Muscle layer of colon (tissue), 2 donors: ENCODE measurements around the gene TMEM147.

Experiments
- H3K27ac ChIP-seq: one replicate; pipeline ENCODE4 v1.7.0; 2013; ENCODE audit warnings: low read depth, mild to moderate bottlenecking, low read length, moderate library complexity
- H3K27me3 ChIP-seq, 2 donors: one replicate each; pipeline ENCODE4 v1.7.0; 2013; ENCODE audit warnings: low read length in 2 of 2, mild to moderate bottlenecking in 2 of 2; ENCODE audit not compliant: insufficient read depth in 2 of 2, control insufficient read depth in 1 of 2
- H3K36me3 ChIP-seq: one replicate; pipeline ENCODE4 v1.7.0; 2013; ENCODE audit warnings: mild to moderate bottlenecking, low read length; ENCODE audit not compliant: insufficient read depth
- H3K4me1 ChIP-seq: one replicate; pipeline ENCODE4 v1.7.0; 2013; ENCODE audit warnings: mild to moderate bottlenecking, low read length; ENCODE audit not compliant: insufficient read depth
- H3K4me3 ChIP-seq, 2 donors: one replicate each; pipeline ENCODE4 v1.7.0; 2013; ENCODE audit warnings: low read length in 2 of 2, low read depth in 1 of 2, mild to moderate bottlenecking in 1 of 2, moderate library complexity in 1 of 2
- H3K9ac ChIP-seq: one replicate; pipeline ENCODE4 v1.7.0; 2013; ENCODE audit warnings: low read length
- H3K9me3 ChIP-seq: one replicate; pipeline ENCODE4 v1.7.0; 2013; ENCODE audit warnings: mild to moderate bottlenecking, low read length
- donor health status: abdominal sarcoma.
- donor health status: Adenocarcinoma of cecum.

Gene TMEM147

GRCh38 chr19:35545001-35545854 lies at the start of gene TMEM147:
TSS of gene TMEM147 (plus strand) at chr19:35545626. CDS start at chr19:35545740, 114 bp downstream.
- H3K27ac ChIP-seq: peak within 1 kb of the TSS; percentile 94
- H3K9ac ChIP-seq: peak within 1 kb of the TSS; percentile 83
- peak within 1 kb of the TSS; percentile 87 to 95 for H3K4me3 ChIP-seq
- peaks cover 22% of the 10 kb centered on the region for H3K4me1 ChIP-seq
- H3K27me3 ChIP-seq: no peaks in the 10 kb centered on the region
- H3K36me3 ChIP-seq: no peaks in the 10 kb centered on the region
- H3K9me3 ChIP-seq: no peaks in the 10 kb centered on the region

- Histone ChIP-seq H3K4me3 (no peak overlapping the region), H3K36me3 (no peaks in the 10 kb centered on the region), H3K9ac (no peak overlapping the region), H3K9me3 (no peaks in the 10 kb centered on the region), H3K27ac (no peak overlapping the region), H3K4me1 (peaks cover 8% of the 10 kb centered on the region), H3K27me3 (no peaks in the 10 kb centered on the region)
These were observed 48.0 kb upstream of the TMEM147 start for GRCh38 chr19:35497406-35497805.

- H3K36me3 ChIP-seq: no peaks in the 10 kb centered on the region
- H3K4me3 ChIP-seq: no peak overlapping the region
- peaks cover 8% of the 10 kb centered on the region for H3K4me1 ChIP-seq
- no peak overlapping the region for H3K27ac ChIP-seq
- H3K27me3 ChIP-seq: no peaks in the 10 kb centered on the region
- H3K9me3 ChIP-seq: no peaks in the 10 kb centered on the region
- H3K9ac ChIP-seq: no peak overlapping the region
These were observed 47.2 kb upstream of the TMEM147 start for GRCh38 chr19:35498220-35498619.

- Histone ChIP-seq H3K27me3 (no peaks in the 10 kb centered on the region), H3K4me1 (peaks cover 8% of the 10 kb centered on the region), H3K27ac (no peak overlapping the region), H3K9ac (no peak overlapping the region), H3K36me3 (no peaks in the 10 kb centered on the region), H3K9me3 (no peaks in the 10 kb centered on the region), H3K4me3 (no peak overlapping the region)
These were observed 46.4 kb upstream of the TMEM147 start for GRCh38 chr19:35498984-35499527.

- Histone ChIP-seq H3K9ac (no peak overlapping the region), H3K9me3 (no peaks in the 10 kb centered on the region), H3K27me3 (no peaks in the 10 kb centered on the region), H3K36me3 (no peaks in the 10 kb centered on the region), H3K4me3 (no peak overlapping the region), H3K4me1 (peaks cover 1% of the 10 kb centered on the region), H3K27ac (no peak overlapping the region)
These were observed 44.8 kb upstream of the TMEM147 start for GRCh38 chr19:35500611-35501010.

GRCh38 chr19:35501684-35502083 lies 43.7 kb upstream of the TMEM147 start:
- Histone ChIP-seq H3K27me3 (no peaks in the 10 kb centered on the region), H3K27ac (no peak overlapping the region), H3K4me3 (no peak overlapping the region), H3K36me3 (no peaks in the 10 kb centered on the region), H3K9me3 (no peaks in the 10 kb centered on the region), H3K4me1 (no peaks in the 10 kb centered on the region), H3K9ac (no peak overlapping the region)

GRCh38 chr19:35502751-35503150 lies 42.7 kb upstream of the TMEM147 start:
- Histone ChIP-seq H3K4me3 (no peak overlapping the region), H3K9ac (no peak overlapping the region), H3K4me1 (no peaks in the 10 kb centered on the region), H3K36me3 (no peaks in the 10 kb centered on the region), H3K27me3 (peaks cover 0 to 1% of the 10 kb centered on the region in 2 donors), H3K27ac (no peak overlapping the region), H3K9me3 (no peaks in the 10 kb centered on the region)

GRCh38 chr19:35506011-35506410 lies 39.4 kb upstream of the TMEM147 start:
- H3K9ac ChIP-seq: no peak overlapping the region
- peaks cover 14 to 21% of the 10 kb centered on the region in 2 donors for H3K27me3 ChIP-seq
- H3K9me3 ChIP-seq: no peaks in the 10 kb centered on the region
- no peak overlapping the region for H3K4me3 ChIP-seq
- no peaks in the 10 kb centered on the region for H3K36me3 ChIP-seq
- H3K4me1 ChIP-seq: no peaks in the 10 kb centered on the region
- no peak overlapping the region for H3K27ac ChIP-seq

GRCh38 chr19:35507561-35507960 lies 37.9 kb upstream of the TMEM147 start:
- Histone ChIP-seq H3K9me3 (no peaks in the 10 kb centered on the region), H3K27ac (no peak overlapping the region), H3K36me3 (no peaks in the 10 kb centered on the region), H3K9ac (no peak overlapping the region), H3K4me3 (no peak overlapping the region), H3K27me3 (peaks cover 14 to 29% of the 10 kb centered on the region in 2 donors), H3K4me1 (no peaks in the 10 kb centered on the region)

GRCh38 chr19:35508129-35508528 lies 37.3 kb upstream of the TMEM147 start:
- Histone ChIP-seq H3K27ac (no peak overlapping the region), H3K27me3 (peaks cover 14 to 35% of the 10 kb centered on the region in 2 donors), H3K4me3 (no peak overlapping the region), H3K36me3 (no peaks in the 10 kb centered on the region), H3K9me3 (no peaks in the 10 kb centered on the region), H3K4me1 (no peaks in the 10 kb centered on the region), H3K9ac (no peak overlapping the region)

GRCh38 chr19:35509018-35509652 lies 36.3 kb upstream of the TMEM147 start:
- H3K27ac ChIP-seq: no peak overlapping the region

More at GRCh38 chr19:35509018-35509652, 36.3 kb upstream of the TMEM147 start:
- H3K9me3 ChIP-seq: no peaks in the 10 kb centered on the region
- peak overlapping the region in 1 of 2 donors; percentile 52 for H3K4me3 ChIP-seq
- H3K9ac ChIP-seq: no peak overlapping the region
- peaks cover 18 to 43% of the 10 kb centered on the region in 2 donors for H3K27me3 ChIP-seq
- H3K4me1 ChIP-seq: no peaks in the 10 kb centered on the region
- no peaks in the 10 kb centered on the region for H3K36me3 ChIP-seq
